ENCODE results near the gene ANKHD1.

GRCh38 chr5:140388052-140388451 is 13.6 kb upstream of the ANKHD1 start:
- TF ChIP-seq CTCF (IDR thresholded peaks at IDR 0.05 in 8 of 11, conservative IDR thresholded peaks at IDR 0.05 in 3 of 11) (no peak), POLR2A (IDR thresholded peaks at IDR 0.05) (no peak)
